Measurements from ENCODE around the gene CCDC24. TPM values are rescaled to one million over a fixed set of nuclear protein-coding genes. Genes with fewer than 3 reads are reported as not detected.

Gene CCDC24
- total and polyA plus RNA-seq, 3 donors from 2014 or later = 28.8 to 64.9 (median 31.3) TPM

- TF ChIP-seq, protein P1, sequence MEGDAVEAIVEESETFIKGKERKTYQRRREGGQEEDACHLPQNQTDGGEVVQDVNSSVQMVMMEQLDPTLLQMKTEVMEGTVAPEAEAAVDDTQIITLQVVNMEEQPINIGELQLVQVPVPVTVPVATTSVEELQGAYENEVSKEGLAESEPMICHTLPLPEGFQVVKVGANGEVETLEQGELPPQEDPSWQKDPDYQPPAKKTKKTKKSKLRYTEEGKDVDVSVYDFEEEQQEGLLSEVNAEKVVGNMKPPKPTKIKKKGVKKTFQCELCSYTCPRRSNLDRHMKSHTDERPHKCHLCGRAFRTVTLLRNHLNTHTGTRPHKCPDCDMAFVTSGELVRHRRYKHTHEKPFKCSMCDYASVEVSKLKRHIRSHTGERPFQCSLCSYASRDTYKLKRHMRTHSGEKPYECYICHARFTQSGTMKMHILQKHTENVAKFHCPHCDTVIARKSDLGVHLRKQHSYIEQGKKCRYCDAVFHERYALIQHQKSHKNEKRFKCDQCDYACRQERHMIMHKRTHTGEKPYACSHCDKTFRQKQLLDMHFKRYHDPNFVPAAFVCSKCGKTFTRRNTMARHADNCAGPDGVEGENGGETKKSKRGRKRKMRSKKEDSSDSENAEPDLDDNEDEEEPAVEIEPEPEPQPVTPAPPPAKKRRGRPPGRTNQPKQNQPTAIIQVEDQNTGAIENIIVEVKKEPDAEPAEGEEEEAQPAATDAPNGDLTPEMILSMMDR (IDR thresholded peaks at IDR 0.05) = no peak
- TF ChIP-seq POLR2A (IDR thresholded peaks at IDR 0.05) = no peak
- no peaks in the 10 kb centered on the region for H3K9me3 ChIP-seq
- no peak for DNase-seq
- no peaks in the 10 kb centered on the region for H3K36me3 ChIP-seq (ENCODE audit: low read depth, missing control alignments)
- peaks cover 13% of the 10 kb centered on the region for H3K4me1 ChIP-seq
- 61 to 76% methylated on average over 16 to 19 of the region's 19 CpGs for WGBS, 2 donors
- intact Hi-C loops (cut with DNase I; ENCODE audit: low total_unique reads) = no loop called here
- H3K27ac ChIP-seq = peak overlapping the region; percentile 55 to 70
- H3K4me3 ChIP-seq = peak overlapping the region; percentile 51 to 86
- no peaks in the 10 kb centered on the region for H3K27me3 ChIP-seq
These were observed 864 bp upstream of the CCDC24 start for GRCh38 chr1:43990271-43991199.

GRCh38 chr1:43991200-43991475 is 261 bp upstream of the CCDC24 start:
- Histone ChIP-seq H3K4me1 (peaks cover 13% of the 10 kb centered on the region), H3K9me3 (no peaks in the 10 kb centered on the region), H3K27me3 (no peaks in the 10 kb centered on the region), H3K4me3 (peak overlapping the region; percentile 51 to 86), H3K27ac (peak overlapping the region; percentile 55 to 70), H3K36me3 (ENCODE audit: low read depth, missing control alignments) (no peaks in the 10 kb centered on the region)
- intact Hi-C loops (cut with DNase I; ENCODE audit: low total_unique reads) = no loop called here
- TF ChIP-seq, protein P1 (IDR thresholded peaks at IDR 0.05) = no peak
- no peak for TF ChIP-seq POLR2A (IDR thresholded peaks at IDR 0.05)
- DNase-seq = no peak
- WGBS, 2 donors = 1 to 8% methylated on average over 4 to 10 of the region's 10 CpGs

DNA sequence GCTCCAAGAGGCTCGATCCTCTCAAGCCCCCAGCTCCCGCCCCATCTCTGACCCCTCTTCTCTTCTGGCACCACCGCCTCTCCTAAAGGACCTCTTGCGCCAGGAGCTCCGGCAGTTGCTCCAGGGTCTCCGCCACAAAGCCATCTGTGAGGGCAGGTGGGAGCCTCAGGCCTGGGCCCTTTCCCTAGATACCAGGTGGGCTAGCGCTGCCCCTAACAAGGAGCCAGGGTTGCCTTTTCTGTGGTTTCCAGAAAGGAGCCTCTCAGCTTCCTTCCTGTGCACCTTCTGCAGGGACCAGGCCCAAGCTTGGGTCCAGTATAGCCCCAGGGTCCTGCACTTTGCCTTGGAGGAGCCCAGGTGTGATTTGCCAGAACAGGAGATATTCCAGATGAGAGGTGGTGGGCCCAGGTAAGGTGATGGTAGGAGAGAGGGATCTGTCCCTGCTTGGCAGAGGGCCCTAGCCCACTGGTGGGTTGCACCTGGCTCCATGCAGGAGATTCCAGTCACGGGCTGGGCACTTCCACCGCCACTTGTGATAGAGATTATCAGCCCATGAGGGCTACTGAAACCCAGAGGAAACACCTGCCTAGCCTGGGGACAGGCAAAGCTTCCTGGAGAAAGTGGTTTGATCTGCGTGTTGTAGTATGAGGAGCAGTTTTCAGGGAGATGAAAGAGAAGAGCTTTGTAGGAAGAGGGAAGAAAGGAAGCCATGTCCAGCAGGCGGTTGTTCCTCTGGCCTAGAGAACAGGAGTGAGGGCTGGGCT is 1.0 kb downstream of the CCDC24 start:
- TF ChIP-seq, protein P1 (IDR thresholded peaks at IDR 0.05) = no peak
- no peak for TF ChIP-seq POLR2A (IDR thresholded peaks at IDR 0.05)
- H3K27ac ChIP-seq = peak overlapping the region in 1 of 2 donors; percentile 55
- DNase-seq = no peak
- H3K27me3 ChIP-seq = no peaks in the 10 kb centered on the region
- intact Hi-C loops (cut with DNase I; ENCODE audit: low total_unique reads) = no loop called here
- peaks cover 13% of the 10 kb centered on the region for H3K4me1 ChIP-seq
- H3K9me3 ChIP-seq = no peaks in the 10 kb centered on the region
- peak overlapping the region; percentile 51 to 86 for H3K4me3 ChIP-seq
- WGBS, 2 donors = 33 to 44% methylated on average over 10 to 11 of the region's 11 CpGs
- H3K36me3 ChIP-seq (ENCODE audit: low read depth, missing control alignments) = no peaks in the 10 kb centered on the region

- no peak for DNase-seq
- Histone ChIP-seq H3K27ac (no peak overlapping the region), H3K36me3 (ENCODE audit: low read depth, missing control alignments) (no peaks in the 10 kb centered on the region), H3K4me3 (no peak overlapping the region), H3K9me3 (no peaks in the 10 kb centered on the region), H3K4me1 (peaks cover 13% of the 10 kb centered on the region), H3K27me3 (no peaks in the 10 kb centered on the region)
- TF ChIP-seq, protein P1 (IDR thresholded peaks at IDR 0.05) = no peak
- TF ChIP-seq POLR2A (IDR thresholded peaks at IDR 0.05) = no peak
- intact Hi-C loops (cut with DNase I; ENCODE audit: low total_unique reads) = no loop called here
- WGBS, 2 donors = 90 to 95% methylated on average over 9 of the region's 9 CpGs
These were observed 2.0 kb downstream of the CCDC24 start for GRCh38 chr1:43993206-43993914.
